GM21528 (cell line): ENCODE results near the gene PTPRN2.

ENCODE experiments used
- ATAC-seq: cut with Tn5 transposase; IDR thresholded peaks from one replicate; pipeline ENCODE4 v1.9.1; 2021; ENCODE audit warnings: mild to moderate bottlenecking, moderate library complexity; ENCODE audit not compliant: unreplicated experiment, low FRiP score

Gene PTPRN2

GRCh38 chr7:158581440-158582088, 6.1 kb downstream of the PTPRN2 start:
- ATAC-seq, result no peak

GRCh38 chr7:158579662-158580646, 7.7 kb downstream of the PTPRN2 start:
- no peak for ATAC-seq

- ATAC-seq, result no peak
These were observed 11.4 kb downstream of the PTPRN2 start for GRCh38 chr7:158576050-158576762.

GRCh38 chr7:158574308-158575036, 13.2 kb downstream of the PTPRN2 start:
- no peak for ATAC-seq

GRCh38 chr7:158573310-158573709, 14.3 kb downstream of the PTPRN2 start:
- no peak for ATAC-seq

- ATAC-seq, result no peak
These were observed 15.4 kb downstream of the PTPRN2 start for GRCh38 chr7:158572000-158572828.

GRCh38 chr7:158570449-158571170, 17.0 kb downstream of the PTPRN2 start:
- ATAC-seq, result no peak

GRCh38 chr7:158569858-158570323, 17.7 kb downstream of the PTPRN2 start:
- ATAC-seq, result no peak

GRCh38 chr7:158568974-158569857, 18.4 kb downstream of the PTPRN2 start:
- ATAC-seq, result no peak

GRCh38 chr7:158567153-158567603, 20.4 kb downstream of the PTPRN2 start:
- no peak for ATAC-seq

- ATAC-seq, result no peak
These were observed 23.0 kb downstream of the PTPRN2 start for GRCh38 chr7:158564663-158565035.

- ATAC-seq, result no peak
These were observed 23.5 kb downstream of the PTPRN2 start for GRCh38 chr7:158563911-158564662.

GRCh38 chr7:158563051-158563450, 24.6 kb downstream of the PTPRN2 start:
- no peak for ATAC-seq

- ATAC-seq, result no peak
These were observed 25.1 kb downstream of the PTPRN2 start for GRCh38 chr7:158562517-158562916.

- no peak for ATAC-seq
These were observed 26.0 kb downstream of the PTPRN2 start for GRCh38 chr7:158561659-158562058.

- no peak for ATAC-seq
These were observed 27.2 kb downstream of the PTPRN2 start for GRCh38 chr7:158560386-158560785.

GRCh38 chr7:158559356-158559755, 28.3 kb downstream of the PTPRN2 start:
- no peak for ATAC-seq
